SU-DHL-6 (cell line): ENCODE measurements around the gene DIS3L2.

ENCODE experiments used
- H2AFZ ChIP-seq: fragments of 200-600 bp; sonication (generic); 2 replicates; pipeline ENCODE4 v1.6.1; 2014; ENCODE audit warnings: low read depth, mild to moderate bottlenecking, moderate library complexity, mixed read lengths, antibody characterized with exemption, low read length; ENCODE audit not compliant: severe bottlenecking
- H3F3A ChIP-seq: fragments of 200-600 bp; shearing (Covaris generic); 2 replicates; pipeline ENCODE4 v1.6.0; 2016; ENCODE audit warnings: antibody characterized with exemption, mild to moderate bottlenecking; ENCODE audit not compliant: insufficient read depth
- H3K27ac ChIP-seq: fragments of 200-600 bp; sonication (generic); 2 replicates; pipeline ENCODE4 v1.5.1; 2016; ENCODE audit warnings: low read depth, mild to moderate bottlenecking, low read length, moderate library complexity, mixed read lengths
- H3K27me3 ChIP-seq: fragments of 200-600 bp; sonication (generic), shearing (Covaris generic); 2 replicates; pipeline ENCODE4 v1.6.0; 2014; ENCODE audit warnings: mild to moderate bottlenecking, low read length
- H3K36me3 ChIP-seq: fragments of 200-600 bp; sonication (generic); 2 replicates; pipeline ENCODE4 v1.6.1; 2014; ENCODE audit warnings: mild to moderate bottlenecking, low read length, mixed read lengths
- H3K4me2 ChIP-seq: fragments of 300-600, 200-600 bp; shearing (Covaris generic), sonication (generic); 2 replicates; pipeline ENCODE4 v1.6.0; 2014; ENCODE audit warnings: low read length, low read depth, mild to moderate bottlenecking; ENCODE audit not compliant: poor library complexity, severe bottlenecking
- H3K4me3 ChIP-seq: fragments of 200-600 bp; sonication (generic); 2 replicates; pipeline ENCODE4 v1.5.1; 2014; ENCODE audit warnings: antibody characterized with exemption, low read length, mild to moderate bottlenecking, mixed read lengths; ENCODE audit not compliant: insufficient read depth, poor library complexity, severe bottlenecking
- H3K79me2 ChIP-seq: fragments of 200-600 bp; sonication (generic); 2 replicates; pipeline ENCODE4 v1.6.1; 2014; ENCODE audit warnings: mild to moderate bottlenecking, low read length, moderate library complexity; ENCODE audit not compliant: insufficient read depth
- H3K9ac ChIP-seq: fragments of 200-600 bp; sonication (generic); 2 replicates; pipeline ENCODE4 v1.7.0; 2014; ENCODE audit warnings: mild to moderate bottlenecking, low read length
- H3K9me2 ChIP-seq: fragments of 200-600 bp; sonication (generic); replicated peaks from 2 replicates; pipeline ENCODE4 v1.6.1; 2014; ENCODE audit warnings: low read length; ENCODE audit not compliant: insufficient read depth
- H3K9me3 ChIP-seq: fragments of 200-600 bp; sonication (generic); 2 replicates; pipeline ENCODE4 v1.6.1; 2014; ENCODE audit warnings: low read length, mixed read lengths; ENCODE audit not compliant: insufficient read depth
- H4K20me1 ChIP-seq: fragments of 200-600 bp; sonication (generic); 2 replicates; pipeline ENCODE4 v1.6.1; 2014; ENCODE audit warnings: low read depth, mild to moderate bottlenecking, antibody characterized with exemption, low read length, moderate library complexity, mixed read lengths
- EZH2phosphoT487 ChIP-seq: fragments of 200-600 bp; sonication (generic), shearing (Covaris generic); conservative IDR thresholded peaks from 2 replicates; pipeline ENCODE4 v1.6.1; 2018; ENCODE audit warnings: mild to moderate bottlenecking, antibody characterized with exemption, low read length, moderate library complexity, mixed read lengths
- TF ChIP-seq, protein P1 (sequence below): fragments of 200-600 bp; sonication (generic); IDR thresholded peaks from one replicate; pipeline ENCODE4 v1.5.1; 2017; ENCODE audit warnings: antibody characterized with exemption, mild to moderate bottlenecking, low read length, moderate library complexity; ENCODE audit not compliant: insufficient read depth, poor library complexity, severe bottlenecking

DIS3L2 gene

DNA sequence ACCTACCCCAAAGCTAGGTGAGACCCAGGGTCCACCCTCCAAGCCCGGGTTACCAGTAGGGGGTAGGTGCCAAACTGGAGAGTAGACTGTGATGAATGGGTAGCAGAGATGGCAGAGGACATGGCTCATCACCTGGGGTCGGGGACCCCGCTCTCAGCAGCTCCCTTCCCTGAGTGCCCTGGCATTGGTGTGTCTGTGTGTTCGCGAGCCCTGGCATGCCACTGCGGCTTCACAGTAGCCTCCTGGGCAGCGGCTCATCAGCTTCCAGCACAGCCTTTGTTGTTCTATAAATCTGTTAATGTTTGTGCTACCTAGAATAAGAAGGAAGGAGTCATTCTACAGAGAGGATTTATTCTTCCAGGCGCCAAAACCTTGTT, 354.4 kb downstream of the DIS3L2 start:
- Histone ChIP-seq H3K9me3 (peaks cover 16% of the 10 kb centered on the region; the same call in 1 of the 2 replicates), H2AFZ (no peak overlapping the region), H3K9ac (no peak overlapping the region), H3K79me2 (no peaks in the 10 kb centered on the region), H3K4me2 (no peak overlapping the region), H3K9me2 (no peaks in the 10 kb centered on the region), H3K27me3 (no peaks in the 10 kb centered on the region), H3F3A (no peaks in the 10 kb centered on the region), H3K27ac (no peak overlapping the region), H3K4me3 (no peak overlapping the region), H4K20me1 (no peaks in the 10 kb centered on the region), H3K36me3 (peaks cover 8% of the 10 kb centered on the region)
- TF ChIP-seq EZH2phosphoT487: no peak
- TF ChIP-seq, protein P1, sequence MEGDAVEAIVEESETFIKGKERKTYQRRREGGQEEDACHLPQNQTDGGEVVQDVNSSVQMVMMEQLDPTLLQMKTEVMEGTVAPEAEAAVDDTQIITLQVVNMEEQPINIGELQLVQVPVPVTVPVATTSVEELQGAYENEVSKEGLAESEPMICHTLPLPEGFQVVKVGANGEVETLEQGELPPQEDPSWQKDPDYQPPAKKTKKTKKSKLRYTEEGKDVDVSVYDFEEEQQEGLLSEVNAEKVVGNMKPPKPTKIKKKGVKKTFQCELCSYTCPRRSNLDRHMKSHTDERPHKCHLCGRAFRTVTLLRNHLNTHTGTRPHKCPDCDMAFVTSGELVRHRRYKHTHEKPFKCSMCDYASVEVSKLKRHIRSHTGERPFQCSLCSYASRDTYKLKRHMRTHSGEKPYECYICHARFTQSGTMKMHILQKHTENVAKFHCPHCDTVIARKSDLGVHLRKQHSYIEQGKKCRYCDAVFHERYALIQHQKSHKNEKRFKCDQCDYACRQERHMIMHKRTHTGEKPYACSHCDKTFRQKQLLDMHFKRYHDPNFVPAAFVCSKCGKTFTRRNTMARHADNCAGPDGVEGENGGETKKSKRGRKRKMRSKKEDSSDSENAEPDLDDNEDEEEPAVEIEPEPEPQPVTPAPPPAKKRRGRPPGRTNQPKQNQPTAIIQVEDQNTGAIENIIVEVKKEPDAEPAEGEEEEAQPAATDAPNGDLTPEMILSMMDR: no peak

DNA sequence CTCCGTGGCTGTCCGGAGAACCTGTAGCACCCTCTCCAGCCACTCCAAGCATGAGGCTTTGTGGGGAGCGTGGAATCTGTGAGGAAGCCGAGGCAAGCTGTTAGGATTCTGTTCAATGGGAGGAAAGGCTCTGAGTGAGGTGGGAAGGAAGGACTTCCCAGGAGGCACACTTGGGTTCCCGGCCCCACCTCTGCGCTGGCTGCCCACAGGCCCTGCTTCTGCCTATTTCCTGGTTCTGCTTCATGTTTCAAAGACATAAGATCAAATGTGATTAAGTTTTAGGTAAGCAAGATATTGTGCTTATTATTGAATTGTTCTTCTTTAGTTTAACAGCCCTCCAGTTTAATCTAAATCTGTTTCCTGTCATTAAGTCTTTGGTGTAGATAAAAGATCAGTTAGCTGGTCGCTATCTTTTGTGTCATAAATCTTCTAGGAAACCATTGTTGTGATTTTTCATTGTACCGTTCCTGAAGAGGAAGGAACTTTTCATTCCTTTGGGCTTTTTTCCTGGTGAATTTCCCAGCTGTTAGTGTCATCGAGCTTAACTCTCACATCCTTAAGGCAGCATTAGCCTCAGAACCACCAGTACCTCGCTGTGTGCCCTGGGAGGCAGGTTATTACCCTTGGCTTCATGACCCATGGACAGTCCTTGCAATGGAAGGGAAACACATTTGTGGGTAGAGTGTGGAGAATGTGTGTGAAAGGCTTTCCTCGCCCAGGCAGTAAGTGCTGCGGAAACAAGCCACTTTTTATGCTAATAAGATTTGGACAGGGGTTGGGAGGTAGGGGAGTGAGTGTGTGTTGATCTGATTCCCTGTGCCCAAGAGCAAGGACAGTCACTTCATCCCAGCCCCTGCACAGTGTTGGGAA, 355.2 kb downstream of the DIS3L2 start:
- Histone ChIP-seq H3K27me3 (no peaks in the 10 kb centered on the region), H3K9me3 (peaks cover 16% of the 10 kb centered on the region; the same call in 1 of the 2 replicates), H3K4me2 (no peak overlapping the region), H3F3A (no peaks in the 10 kb centered on the region), H4K20me1 (no peaks in the 10 kb centered on the region), H2AFZ (no peak overlapping the region), H3K27ac (no peak overlapping the region), H3K4me3 (no peak overlapping the region), H3K36me3 (peaks cover 8% of the 10 kb centered on the region), H3K79me2 (no peaks in the 10 kb centered on the region), H3K9ac (no peak overlapping the region), H3K9me2 (no peaks in the 10 kb centered on the region)
- no peak for TF ChIP-seq EZH2phosphoT487
- TF ChIP-seq, protein P1: no peak

DNA sequence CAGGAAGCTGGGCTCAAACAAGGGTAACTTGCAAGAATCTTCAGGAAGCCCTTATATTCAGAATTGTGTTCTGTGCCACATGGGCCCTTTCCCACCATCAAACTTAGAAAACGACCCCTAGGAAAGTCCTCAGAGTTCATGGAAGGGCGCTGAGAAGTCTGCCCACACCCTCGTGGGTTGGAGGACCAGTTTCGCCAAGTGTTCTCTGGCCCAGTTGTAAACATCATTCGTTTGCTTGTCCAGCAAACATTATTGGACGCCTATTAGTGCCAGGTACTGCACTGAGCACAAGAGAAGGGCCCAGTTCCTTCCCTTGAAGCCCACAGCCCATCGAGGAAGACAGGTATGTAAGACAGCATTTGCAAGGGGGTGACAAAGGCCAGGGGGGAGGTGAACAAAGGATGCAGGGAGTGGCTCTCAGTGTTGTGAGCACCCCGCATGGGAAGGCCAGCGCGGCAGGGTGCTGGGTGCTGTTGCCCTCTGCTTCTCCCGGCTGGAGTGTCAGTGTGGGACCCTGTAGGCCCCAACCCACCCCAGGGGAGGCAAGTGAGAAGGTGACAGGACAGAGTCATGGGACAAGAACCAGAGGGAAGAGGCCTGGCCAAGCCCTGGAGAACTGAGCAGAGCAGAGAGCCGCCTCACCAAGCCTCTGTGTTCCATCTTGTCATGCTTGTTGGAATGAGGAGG, 356.8 kb downstream of the DIS3L2 start:
- H2AFZ ChIP-seq: no peak overlapping the region
- peaks cover 3% of the 10 kb centered on the region; the same call in 1 of the 2 replicates for H3K9me3 ChIP-seq
- no peaks in the 10 kb centered on the region for H3K9me2 ChIP-seq
- H3F3A ChIP-seq: no peaks in the 10 kb centered on the region
- no peaks in the 10 kb centered on the region for H4K20me1 ChIP-seq
- peaks cover 1% of the 10 kb centered on the region; the same call in 1 of the 2 replicates for H3K36me3 ChIP-seq
- no peak overlapping the region for H3K4me3 ChIP-seq
- TF ChIP-seq, protein P1: no peak
- TF ChIP-seq EZH2phosphoT487: no peak
- H3K79me2 ChIP-seq: no peaks in the 10 kb centered on the region
- H3K27ac ChIP-seq: no peak overlapping the region
- H3K4me2 ChIP-seq: no peak overlapping the region
- H3K9ac ChIP-seq: no peak overlapping the region
- no peaks in the 10 kb centered on the region for H3K27me3 ChIP-seq
